Glutamatergic neuron (in vitro differentiated cells): Measurements from ENCODE around the gene LRRC73. TPM values are rescaled to one million over a fixed set of nuclear protein-coding genes. Genes with fewer than 3 reads are reported as not detected.

Source experiments
- total RNA-seq: library from RNA; stranded (reverse); fragmentation: NEBNext Ultra II Directional; extraction: Animal tissue kit (Norgen Biotek cat#: 25700); gene quantifications from one replicate; pipeline ENCODE4 v1.2.1, GENCODE V29; 2021; ENCODE audit not compliant: unreplicated experiment

LRRC73 gene
- total RNA-seq, 1 donor from 2014 or later, result 1.2 TPM

Other genes with a start within 250 kb of the LRRC73 start
- gene SLC22A7, start 212.1 kb downstream of the LRRC73 start, total RNA-seq, result 0.34 TPM
- gene CRIP3, start 201.5 kb downstream of the LRRC73 start, total RNA-seq, result 0.69 TPM
- 26.3 TPM for gene ZNF318, start 140.7 kb downstream of the LRRC73 start, total RNA-seq
- 94.8 TPM for gene ABCC10, start 82.8 kb downstream of the LRRC73 start, total RNA-seq
- gene DLK2, start 54.8 kb downstream of the LRRC73 start, total RNA-seq, result 2.2 TPM
- gene TJAP1, start 32.8 kb downstream of the LRRC73 start, total RNA-seq, result 30.9 TPM
- 198 TPM for gene YIPF3, start 6.6 kb upstream of the LRRC73 start, total RNA-seq
- gene POLR1C, start 6.7 kb upstream of the LRRC73 start, total RNA-seq, result 18.9 TPM
- gene XPO5, start 65.7 kb upstream of the LRRC73 start, total RNA-seq, result 52.7 TPM
- 20.2 TPM for gene POLH, start 65.8 kb upstream of the LRRC73 start, total RNA-seq
- gene GTPBP2, start 118.9 kb upstream of the LRRC73 start, total RNA-seq, result 114 TPM
- 38.8 TPM for gene MAD2L1BP, start 125.5 kb upstream of the LRRC73 start, total RNA-seq
- gene RSPH9, start 134.7 kb upstream of the LRRC73 start, total RNA-seq, result 0.22 TPM
- 27.7 TPM for gene MRPS18A, start 177.4 kb upstream of the LRRC73 start, total RNA-seq